GM12801 (cell line): Measurements from ENCODE around the gene GSG1.

Source experiments
- TF ChIP-seq, protein P1 (sequence below): IDR thresholded peaks from one replicate; pipeline ENCODE4 v1.5.1; 2011; ENCODE audit warnings: control low read depth; ENCODE audit not compliant: insufficient read length; ENCODE audit errors: extremely low read depth

GSG1 gene

DNA sequence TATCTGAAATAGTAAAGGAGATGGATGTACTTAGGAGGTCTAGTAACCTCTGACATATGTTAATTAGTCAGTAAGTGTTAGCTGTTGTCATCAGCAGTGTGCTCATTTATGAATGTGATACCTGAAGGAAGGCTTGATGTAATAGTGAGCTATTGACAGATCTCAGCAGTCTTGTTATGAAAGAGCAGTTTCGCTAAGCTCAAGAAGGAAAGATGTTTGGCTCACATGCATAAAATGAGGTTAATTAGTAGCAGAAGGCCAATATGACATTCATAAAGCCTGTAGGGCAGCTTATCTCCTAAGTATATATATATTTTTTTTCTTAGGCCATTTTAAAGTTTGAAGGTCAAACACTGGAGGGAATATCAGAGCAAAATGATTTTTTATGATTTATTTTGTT, 56.5 kb downstream of the GSG1 start:
- TF ChIP-seq, protein P1, sequence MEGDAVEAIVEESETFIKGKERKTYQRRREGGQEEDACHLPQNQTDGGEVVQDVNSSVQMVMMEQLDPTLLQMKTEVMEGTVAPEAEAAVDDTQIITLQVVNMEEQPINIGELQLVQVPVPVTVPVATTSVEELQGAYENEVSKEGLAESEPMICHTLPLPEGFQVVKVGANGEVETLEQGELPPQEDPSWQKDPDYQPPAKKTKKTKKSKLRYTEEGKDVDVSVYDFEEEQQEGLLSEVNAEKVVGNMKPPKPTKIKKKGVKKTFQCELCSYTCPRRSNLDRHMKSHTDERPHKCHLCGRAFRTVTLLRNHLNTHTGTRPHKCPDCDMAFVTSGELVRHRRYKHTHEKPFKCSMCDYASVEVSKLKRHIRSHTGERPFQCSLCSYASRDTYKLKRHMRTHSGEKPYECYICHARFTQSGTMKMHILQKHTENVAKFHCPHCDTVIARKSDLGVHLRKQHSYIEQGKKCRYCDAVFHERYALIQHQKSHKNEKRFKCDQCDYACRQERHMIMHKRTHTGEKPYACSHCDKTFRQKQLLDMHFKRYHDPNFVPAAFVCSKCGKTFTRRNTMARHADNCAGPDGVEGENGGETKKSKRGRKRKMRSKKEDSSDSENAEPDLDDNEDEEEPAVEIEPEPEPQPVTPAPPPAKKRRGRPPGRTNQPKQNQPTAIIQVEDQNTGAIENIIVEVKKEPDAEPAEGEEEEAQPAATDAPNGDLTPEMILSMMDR, result no peak

DNA sequence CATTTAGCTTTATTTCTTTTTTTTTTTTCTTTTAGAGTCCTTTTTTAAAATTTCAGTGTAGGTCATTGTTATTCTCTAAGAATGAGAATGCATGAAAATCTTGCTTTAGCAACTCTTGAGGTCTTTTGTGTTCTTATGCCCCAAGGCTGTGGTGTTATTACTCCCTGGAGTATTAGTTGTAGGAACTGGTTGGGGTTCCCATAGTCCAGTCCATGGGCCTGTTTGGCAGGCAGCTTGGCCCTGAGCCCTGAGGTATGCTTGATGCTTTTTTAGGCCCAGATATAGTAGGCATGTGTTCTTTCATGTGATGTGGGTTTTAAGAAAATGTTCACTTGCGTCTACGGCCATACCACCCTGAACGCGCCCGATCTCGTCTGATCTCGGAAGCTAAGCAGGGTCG, 57.7 kb downstream of the GSG1 start:
- TF ChIP-seq, protein P1, result no peak

DNA sequence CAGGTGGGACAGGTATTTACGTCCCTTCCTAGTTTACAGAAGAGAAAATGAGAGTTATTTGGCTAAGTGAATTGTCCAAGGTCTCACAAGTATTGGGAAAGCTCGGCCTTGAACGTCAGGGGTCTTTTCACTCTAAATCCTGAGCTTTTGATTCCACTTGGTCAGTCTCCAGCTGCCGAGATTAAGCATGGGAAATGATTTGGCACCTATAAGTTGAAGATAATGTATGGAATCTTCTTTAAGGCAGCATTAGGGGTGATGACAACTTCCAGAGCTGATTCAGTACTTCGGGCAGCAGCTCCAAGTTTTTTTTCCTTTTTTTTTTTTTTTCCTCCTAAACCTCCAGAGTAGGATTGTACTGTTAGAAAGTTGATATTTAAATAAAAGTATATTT, 58.6 kb downstream of the GSG1 start:
- TF ChIP-seq, protein P1, result no peak

DNA sequence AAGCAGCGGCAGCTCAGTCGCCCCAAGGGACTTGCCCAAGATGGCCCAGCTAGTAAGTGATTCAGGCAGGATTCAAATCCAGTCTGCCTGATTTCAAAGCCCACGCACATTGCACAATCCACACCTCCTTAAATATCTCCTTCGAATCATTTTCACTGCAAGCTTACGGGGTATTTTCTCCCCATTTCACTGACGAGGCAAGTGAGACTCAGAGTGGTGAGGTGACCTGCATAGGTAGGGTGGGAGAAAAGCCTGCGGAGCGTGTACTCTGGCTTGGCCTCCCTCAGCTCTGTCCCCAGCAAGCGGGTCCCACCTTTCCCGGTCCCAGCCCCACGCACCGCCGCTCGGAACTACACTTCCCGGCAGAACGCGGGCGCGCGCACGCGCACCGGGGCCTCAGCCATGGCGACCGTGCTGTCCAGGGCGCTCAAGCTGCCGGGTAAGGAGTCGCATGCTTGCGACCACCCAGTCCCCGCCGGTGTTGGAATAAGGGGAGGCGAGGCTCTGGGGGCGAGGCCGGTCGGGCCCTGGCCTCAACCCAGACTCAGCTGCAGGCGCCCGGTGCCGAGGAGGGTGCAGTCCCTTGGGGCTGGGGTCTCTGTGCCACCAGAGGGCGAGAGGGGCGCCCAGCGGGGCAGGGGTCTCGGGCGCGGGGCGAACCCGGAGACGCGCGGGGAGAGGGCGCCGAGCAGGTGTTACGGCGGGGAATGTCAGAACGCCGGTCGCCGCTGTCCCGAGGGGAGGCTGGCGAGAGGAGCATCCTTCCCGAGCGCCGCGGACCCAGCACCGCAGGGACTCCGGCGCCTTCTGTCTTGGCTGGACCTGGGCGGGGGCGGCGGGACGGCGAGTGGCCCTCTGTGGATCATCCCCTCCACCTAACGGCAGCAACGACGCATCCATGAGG, 59.2 kb downstream of the GSG1 start, which contains the start of gene FAM234B:
TSS of gene FAM234B (plus strand) at position 380 of the 904 bp plus-strand sequence. CDS start at position 403, 23 bp downstream.
- TF ChIP-seq, protein P1, result no peak

DNA sequence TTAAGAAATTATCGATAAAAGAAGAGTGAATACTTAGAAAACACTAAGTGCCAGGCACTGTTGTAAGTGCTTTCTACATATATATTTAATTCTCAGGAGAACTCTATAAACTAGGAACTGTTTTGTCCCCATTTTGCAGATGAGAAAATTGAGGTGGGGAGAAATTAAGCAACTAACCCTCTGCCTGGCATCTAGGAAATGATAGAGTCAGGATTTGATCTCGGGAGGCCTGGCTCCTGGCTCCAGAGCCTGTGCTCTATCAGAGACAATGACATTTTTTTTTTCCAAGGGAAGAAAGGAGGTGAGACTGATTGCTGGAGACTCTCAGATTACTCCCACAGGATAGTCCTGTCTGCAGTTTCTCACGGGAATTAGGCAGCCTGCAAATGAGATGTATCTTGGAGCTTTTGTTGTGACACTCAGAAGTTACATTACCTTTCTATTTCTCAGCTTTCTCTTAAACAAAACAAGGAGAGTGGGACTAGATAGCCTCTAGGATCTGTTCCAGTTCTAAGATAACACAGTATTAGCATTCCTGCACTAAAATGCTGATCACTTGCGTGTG, 60.7 kb downstream of the GSG1 start:
- TF ChIP-seq, protein P1, result no peak

DNA sequence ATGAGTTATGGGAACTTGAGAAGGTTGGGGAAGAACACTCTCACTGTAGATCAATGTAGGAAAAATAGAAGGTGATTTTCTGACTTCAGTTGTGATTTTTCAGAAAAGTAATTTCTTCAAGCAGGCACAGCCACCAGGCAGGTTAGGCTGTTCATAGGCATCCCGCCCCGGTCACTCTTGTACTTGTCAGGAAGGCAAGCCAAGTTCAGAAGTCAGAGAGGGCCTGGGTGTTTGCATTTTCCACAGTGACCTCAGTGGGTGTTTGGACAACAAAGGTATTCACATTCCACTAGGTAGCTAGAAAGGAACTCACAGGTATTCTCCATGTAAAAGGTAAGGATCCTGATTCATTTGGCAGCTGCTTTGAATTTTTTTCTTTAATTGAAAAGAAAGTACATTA, 62.2 kb downstream of the GSG1 start:
- TF ChIP-seq, protein P1, result no peak

DNA sequence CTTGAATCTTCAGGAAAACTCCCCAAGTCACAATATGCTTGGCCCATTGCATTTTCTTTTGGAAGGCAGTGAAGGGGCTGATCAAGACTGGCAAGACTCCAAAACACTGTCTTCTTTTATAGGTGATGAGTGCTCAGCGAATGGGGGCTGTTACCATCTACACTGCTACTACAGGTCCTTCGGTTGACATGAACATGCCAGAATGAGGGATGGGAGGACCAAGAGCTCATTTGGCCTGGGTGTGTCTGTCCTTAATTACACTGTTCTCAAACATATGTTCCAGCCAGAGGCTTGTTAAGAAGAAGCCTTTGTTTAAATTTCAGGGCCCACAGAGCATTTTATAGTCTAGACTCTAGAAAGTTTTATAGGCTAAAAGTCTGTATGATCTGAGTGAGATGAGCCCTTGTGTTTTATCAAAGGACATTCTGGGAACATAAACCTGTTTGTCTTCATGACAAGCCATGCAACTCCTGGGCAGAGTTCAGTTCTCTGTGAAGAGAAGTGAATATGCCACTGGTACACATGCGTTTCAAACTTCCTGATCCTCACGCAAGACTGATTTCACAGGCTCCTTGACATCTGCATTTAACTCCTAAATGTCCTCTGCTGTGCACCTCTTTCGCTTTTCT, 64.0 kb downstream of the GSG1 start:
- TF ChIP-seq, protein P1, result no peak
